ENCODE measurements around the gene PRKCE.

DNA sequence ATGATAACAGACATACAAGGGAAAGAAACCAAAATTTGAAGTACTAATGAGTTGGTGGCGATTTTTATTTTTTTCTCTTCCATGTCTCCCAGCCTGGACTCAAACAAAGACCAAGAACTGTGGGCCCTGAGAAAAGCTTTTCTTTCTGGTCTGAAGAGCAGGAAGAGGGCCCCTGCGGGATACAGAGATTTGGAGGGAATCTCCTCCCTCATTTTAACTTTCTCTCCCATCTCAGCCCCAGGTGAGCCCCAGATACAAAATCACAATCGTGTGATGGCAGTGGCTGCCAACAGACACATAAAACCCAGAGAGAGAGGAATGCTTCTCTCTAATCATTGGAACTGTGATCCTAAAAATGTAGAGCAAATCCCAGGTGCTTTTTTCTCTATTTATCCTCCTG is 19.5 kb upstream of the PRKCE start:
- no peak for TF ChIP-seq POLR2AphosphoS5 (IDR thresholded peaks at IDR 0.05; ENCODE audit: insufficient read depth, low read depth, low read length)
- TF ChIP-seq, protein P1, sequence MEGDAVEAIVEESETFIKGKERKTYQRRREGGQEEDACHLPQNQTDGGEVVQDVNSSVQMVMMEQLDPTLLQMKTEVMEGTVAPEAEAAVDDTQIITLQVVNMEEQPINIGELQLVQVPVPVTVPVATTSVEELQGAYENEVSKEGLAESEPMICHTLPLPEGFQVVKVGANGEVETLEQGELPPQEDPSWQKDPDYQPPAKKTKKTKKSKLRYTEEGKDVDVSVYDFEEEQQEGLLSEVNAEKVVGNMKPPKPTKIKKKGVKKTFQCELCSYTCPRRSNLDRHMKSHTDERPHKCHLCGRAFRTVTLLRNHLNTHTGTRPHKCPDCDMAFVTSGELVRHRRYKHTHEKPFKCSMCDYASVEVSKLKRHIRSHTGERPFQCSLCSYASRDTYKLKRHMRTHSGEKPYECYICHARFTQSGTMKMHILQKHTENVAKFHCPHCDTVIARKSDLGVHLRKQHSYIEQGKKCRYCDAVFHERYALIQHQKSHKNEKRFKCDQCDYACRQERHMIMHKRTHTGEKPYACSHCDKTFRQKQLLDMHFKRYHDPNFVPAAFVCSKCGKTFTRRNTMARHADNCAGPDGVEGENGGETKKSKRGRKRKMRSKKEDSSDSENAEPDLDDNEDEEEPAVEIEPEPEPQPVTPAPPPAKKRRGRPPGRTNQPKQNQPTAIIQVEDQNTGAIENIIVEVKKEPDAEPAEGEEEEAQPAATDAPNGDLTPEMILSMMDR (IDR thresholded peaks at IDR 0.05; ENCODE audit: extremely low read depth in 1 of 2, insufficient read depth in 1 of 2, low read depth in 1 of 2, low read length in 2 of 2), result no peak
- no peak for TF ChIP-seq POLR2A (IDR thresholded peaks at IDR 0.05; ENCODE audit: low read depth, low read length)
